Fibroblast of the aortic adventitia (primary cell): ENCODE data around the gene ANKFY1. TPM values are rescaled to one million over a fixed set of nuclear protein-coding genes. Genes with fewer than 3 reads are reported as not detected.

ENCODE experiments used
- DNase-seq: peaks from one replicate; pipeline ENCODE4 v3.0.0-alpha.2; 2010; ENCODE audit warnings: low read depth
- H3K4me3 ChIP-seq: 2 replicates; pipeline ENCODE4 v1.5.1; 2011; ENCODE audit warnings: low read depth, mild to moderate bottlenecking, control low read depth, low read length, moderate library complexity
- CTCF ChIP-seq: IDR thresholded peaks from 2 replicates; pipeline ENCODE4 v1.5.1; 2011; ENCODE audit warnings: mild to moderate bottlenecking, low read length, control low read depth, inconsistent platforms; ENCODE audit not compliant: insufficient read depth
- total RNA-seq: library from RNA; depleted of rRNA; stranded (reverse); fragments of >200 nt; gene quantifications from 2 replicates; pipeline ENCODE4 v1.2.3, GENCODE V29; 2012; ENCODE audit warnings: low replicate concordance

The ANKFY1 gene
- total RNA-seq, 1 donor: 55.0 TPM

- no peak overlapping the region for H3K4me3 ChIP-seq
- DNase-seq: no peak
- TF ChIP-seq CTCF: no peak
Measured at GRCh38 chr17:4166419-4166818, 97.4 kb downstream of the ANKFY1 start.

- DNase-seq: no peak
- no peak overlapping the region for H3K4me3 ChIP-seq
- TF ChIP-seq CTCF: no peak
Measured at GRCh38 chr17:4165301-4166010, 98.3 kb downstream of the ANKFY1 start.

GRCh38 chr17:4163951-4164350, 99.8 kb downstream of the ANKFY1 start:
- peak; percentile 84 for DNase-seq
- no peak for TF ChIP-seq CTCF
- H3K4me3 ChIP-seq: no peak overlapping the region

- TF ChIP-seq CTCF: no peak
- no peak for DNase-seq
- H3K4me3 ChIP-seq: no peak overlapping the region
Measured at GRCh38 chr17:4162775-4163466, 100.9 kb downstream of the ANKFY1 start.

- TF ChIP-seq CTCF: no peak
- H3K4me3 ChIP-seq: no peak overlapping the region
- DNase-seq: no peak
Measured at GRCh38 chr17:4162321-4162720, 101.5 kb downstream of the ANKFY1 start.

- no peak overlapping the region for H3K4me3 ChIP-seq
- no peak for DNase-seq
- no peak for TF ChIP-seq CTCF
Measured at GRCh38 chr17:4161967-4162305, 101.8 kb downstream of the ANKFY1 start.
